Spinal cord (tissue), 10 donors: ENCODE results near the gene OSBPL7. TPM values are rescaled to one million over a fixed set of nuclear protein-coding genes. Genes with fewer than 3 reads are reported as not detected.
A peak's percentile ranks its signal among the peaks of the same experiment; 100 is the strongest.

Source experiments
- DNase-seq, 6 donors: peaks; one replicate each; pipeline versions ENCODE4 v3.0.0 to v3.0.0-alpha.2; 2013 to 2015; ENCODE audit warnings: low spot score in 6 of 6, low read depth in 4 of 6
- H3K27ac ChIP-seq: one replicate; pipeline ENCODE4 v1.5.1; 2013; ENCODE audit warnings: low read depth, low read length, control low read depth
- H3K27me3 ChIP-seq: one replicate; pipeline ENCODE4 v1.6.1; 2013; ENCODE audit warnings: low read length; ENCODE audit not compliant: control insufficient read depth, insufficient read depth
- H3K36me3 ChIP-seq: one replicate; pipeline ENCODE4 v1.6.1; 2013; ENCODE audit warnings: low read length; ENCODE audit not compliant: control insufficient read depth, insufficient read depth
- H3K4me1 ChIP-seq: one replicate; pipeline ENCODE4 v1.6.1; 2013; ENCODE audit warnings: low read length; ENCODE audit not compliant: control insufficient read depth, insufficient read depth
- H3K4me3 ChIP-seq: one replicate; pipeline ENCODE4 v1.5.1; 2013; ENCODE audit warnings: low read depth, low read length, control low read depth
- H3K9me3 ChIP-seq: one replicate; pipeline ENCODE4 v1.6.1; 2013; ENCODE audit warnings: low read length; ENCODE audit not compliant: control insufficient read depth, insufficient read depth
- WGBS: methylation state at CpG from one replicate; pipeline ENCODE4 v1.1.5; 2013; ENCODE audit warnings: missing lambda C conversion rate; ENCODE audit not compliant: insufficient coverage; 5-methylcytosine and 5-hydroxymethylcytosine counted together
- polyA plus RNA-seq, 2 donors: library from polyadenylated mRNA; unstranded; fragments of 120-200 nt; gene quantifications; one replicate each; pipeline ENCODE4 v1.2.1, GENCODE V29; 2013; ENCODE audit not compliant: insufficient read length in 2 of 2
- total RNA-seq, 2 donors: library from RNA; depleted of rRNA in 1 of 2; stranded (reverse); fragments of 120-200 nt in 1 of 2; fragments of >200 nt in 1 of 2; gene quantifications; one replicate each; pipeline versions ENCODE4 v1.2.3 to v1.2.4, GENCODE V29; 2013 to 2014
- donor health status: healthy.

Gene OSBPL7
- total and polyA plus RNA-seq, 4 donors = 7.1 to 25.6 (median 17.8) TPM

GRCh38 chr17:47860386-47860785, 38.8 kb upstream of the OSBPL7 start:
- H3K36me3 ChIP-seq = no peaks in the 10 kb centered on the region
- no peak for DNase-seq
- 78% methylated on average over 1 of the region's 5 CpGs for WGBS
- peaks cover 30% of the 10 kb centered on the region for H3K27me3 ChIP-seq
- H3K9me3 ChIP-seq = no peaks in the 10 kb centered on the region
- H3K4me1 ChIP-seq = peaks cover 9% of the 10 kb centered on the region
- no peak overlapping the region for H3K27ac ChIP-seq
- H3K4me3 ChIP-seq = no peak overlapping the region

GRCh38 chr17:47857551-47858455, 36.2 kb upstream of the OSBPL7 start:
- no peaks in the 10 kb centered on the region for H3K4me1 ChIP-seq
- H3K27me3 ChIP-seq = peaks cover 55% of the 10 kb centered on the region
- no peaks in the 10 kb centered on the region for H3K36me3 ChIP-seq
- no peak for DNase-seq
- no peak overlapping the region for H3K27ac ChIP-seq
- H3K4me3 ChIP-seq = no peak overlapping the region
- WGBS = 37% methylated on average over 10 of the region's 16 CpGs
- no peaks in the 10 kb centered on the region for H3K9me3 ChIP-seq

- H3K4me1 ChIP-seq = peaks cover 5% of the 10 kb centered on the region
- no peak for DNase-seq
- H3K27ac ChIP-seq = no peak overlapping the region
- peaks cover 65% of the 10 kb centered on the region for H3K27me3 ChIP-seq
- H3K4me3 ChIP-seq = no peak overlapping the region
- H3K36me3 ChIP-seq = no peaks in the 10 kb centered on the region
- no peaks in the 10 kb centered on the region for H3K9me3 ChIP-seq
These were observed 35.2 kb upstream of the OSBPL7 start for GRCh38 chr17:47856830-47857229.

GRCh38 chr17:47855737-47856136, 34.1 kb upstream of the OSBPL7 start:
- Histone ChIP-seq H3K4me3 (no peak overlapping the region), H3K9me3 (no peaks in the 10 kb centered on the region), H3K4me1 (peaks cover 14% of the 10 kb centered on the region), H3K27ac (no peak overlapping the region), H3K27me3 (peaks cover 76% of the 10 kb centered on the region), H3K36me3 (no peaks in the 10 kb centered on the region)
- DNase-seq = no peak
- 24% methylated on average over 2 of the region's 3 CpGs for WGBS

GRCh38 chr17:47853616-47854015, 32.0 kb upstream of the OSBPL7 start:
- Histone ChIP-seq H3K4me1 (peaks cover 17% of the 10 kb centered on the region), H3K9me3 (no peaks in the 10 kb centered on the region), H3K36me3 (no peaks in the 10 kb centered on the region), H3K4me3 (no peak overlapping the region), H3K27me3 (peaks cover 89% of the 10 kb centered on the region), H3K27ac (no peak overlapping the region)
- no peak for DNase-seq
- WGBS = 46% methylated on average over 5 of the region's 5 CpGs

- DNase-seq = peak in 2 of 6 donors; percentile 44 to 73
- no peak overlapping the region for H3K4me3 ChIP-seq
These were observed 30.7 kb upstream of the OSBPL7 start for GRCh38 chr17:47852113-47852949.

DNA sequence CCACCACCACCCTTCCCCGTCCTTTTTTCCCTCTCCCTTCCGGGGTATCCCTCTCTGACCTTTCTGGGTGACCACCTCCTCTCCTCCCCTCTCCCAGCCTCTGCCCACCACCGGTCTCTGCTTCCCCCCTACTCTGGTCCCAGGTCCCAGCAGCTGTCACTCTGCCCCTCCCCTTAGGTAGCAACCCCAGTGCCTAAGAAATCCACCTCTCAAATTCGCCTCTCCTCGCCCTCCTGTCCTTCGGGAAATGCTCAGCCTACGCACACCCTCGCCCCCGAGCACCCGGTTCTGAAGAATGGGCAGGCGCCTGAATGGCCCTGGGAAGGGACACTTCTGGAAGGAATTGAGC, 30.1 kb upstream of the OSBPL7 start:
- Histone ChIP-seq H3K27ac (no peak overlapping the region), H3K4me1 (peaks cover 31% of the 10 kb centered on the region), H3K27me3 (peaks cover 99% of the 10 kb centered on the region), H3K9me3 (no peaks in the 10 kb centered on the region), H3K36me3 (peaks cover 3% of the 10 kb centered on the region), H3K4me3 (no peak overlapping the region)
- no peak for DNase-seq
- 9% methylated on average over 11 of the region's 11 CpGs for WGBS

More at GRCh38 chr17:47852113-47852949, 30.7 kb upstream of the OSBPL7 start:
- H3K4me1 ChIP-seq = peaks cover 25% of the 10 kb centered on the region
- no peak overlapping the region for H3K27ac ChIP-seq
- WGBS = 27% methylated on average over 26 of the region's 32 CpGs
- peaks cover 3% of the 10 kb centered on the region for H3K36me3 ChIP-seq
- H3K27me3 ChIP-seq = peaks cover 99% of the 10 kb centered on the region
- H3K9me3 ChIP-seq = no peaks in the 10 kb centered on the region

DNA sequence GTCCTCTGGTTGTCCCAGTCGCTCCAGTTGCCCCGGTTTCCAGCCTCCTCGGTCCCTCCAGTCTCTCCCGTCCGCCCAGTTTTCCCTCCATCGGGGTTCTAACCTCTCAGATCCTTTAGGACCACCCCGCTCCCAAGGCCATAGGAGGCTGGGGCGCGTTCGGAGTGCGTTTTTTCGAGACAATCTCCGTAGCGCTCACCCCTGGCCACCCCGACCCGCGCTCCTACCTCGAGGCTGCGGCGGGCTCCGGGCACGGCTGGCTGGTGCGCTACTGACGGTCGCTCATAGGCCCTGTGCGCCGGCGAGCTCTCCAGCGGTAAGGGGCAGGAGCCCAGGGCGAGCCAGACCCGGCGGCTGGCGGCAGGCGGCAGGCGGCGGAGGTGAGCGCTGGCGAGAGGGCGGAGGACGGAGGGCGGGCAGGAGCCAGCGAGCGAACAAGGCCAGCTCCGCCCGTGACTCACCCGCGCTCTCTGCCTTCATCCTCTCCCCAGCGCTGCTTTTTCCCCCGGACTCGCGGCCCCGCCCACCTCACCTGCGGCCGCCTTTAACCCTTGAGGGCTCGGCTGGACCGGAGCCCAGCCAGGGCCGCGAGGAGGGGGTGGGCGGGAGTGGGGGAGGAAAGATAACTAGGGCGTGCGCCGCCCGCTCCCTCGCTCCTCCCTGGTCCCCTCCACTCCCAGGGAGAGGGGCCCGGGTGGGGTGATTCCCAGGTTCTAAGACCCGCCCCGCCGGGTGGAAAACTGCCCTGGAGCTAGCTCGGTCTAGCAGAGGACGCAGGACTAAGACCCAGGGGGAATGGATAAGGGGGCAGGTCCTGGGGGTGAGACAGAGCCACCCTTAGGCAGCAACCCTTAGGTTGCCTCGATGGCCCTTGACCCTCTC, 29.3 kb upstream of the OSBPL7 start, which contains the start of gene SP6:
SP6 (minus strand) TSS at position 472 of the 882 bp plus-strand sequence. CDS start 2,734 bp downstream, outside the sequence.
- peak in 2 of 6 donors; percentile 25 to 55 for DNase-seq
- peaks cover 35% of the 10 kb centered on the region for H3K4me1 ChIP-seq
- no peaks in the 10 kb centered on the region for H3K9me3 ChIP-seq
- WGBS = 1% methylated on average over 57 of the region's 71 CpGs
- H3K36me3 ChIP-seq = peaks cover 3% of the 10 kb centered on the region
- no peak within 1 kb of the TSS for H3K27ac ChIP-seq
- H3K4me3 ChIP-seq = no peak within 1 kb of the TSS
- H3K27me3 ChIP-seq = peaks cover 99% of the 10 kb centered on the region

GRCh38 chr17:47850373-47850691, 28.7 kb upstream of the OSBPL7 start:
- Histone ChIP-seq H3K4me3 (no peak overlapping the region), H3K9me3 (no peaks in the 10 kb centered on the region), H3K36me3 (peaks cover 3% of the 10 kb centered on the region), H3K4me1 (peaks cover 35% of the 10 kb centered on the region), H3K27me3 (peaks cover 98% of the 10 kb centered on the region), H3K27ac (no peak overlapping the region)
- 30% methylated on average over 9 of the region's 9 CpGs for WGBS
- DNase-seq = no peak
